ENCODE data around the gene SSUH2. TPM values are rescaled to one million over a fixed set of nuclear protein-coding genes. Genes with fewer than 3 reads are reported as not detected.
A peak's percentile ranks its signal among the peaks of the same experiment; 100 is the strongest.

SSUH2 gene
- total and polyA plus RNA-seq, 9 of the 15 experiments (the other 6 are each of a cell fraction or from before 2014, with no cell fraction given), result 0.04 to 0.17 (median 0.04) TPM; not detected in 6

GRCh38 chr3:8663177-8664061 lies 18.8 kb upstream of the SSUH2 start:
- H3K9me1 ChIP-seq (ENCODE audit: control insufficient read depth, insufficient read depth, low read length), result no peaks in the 10 kb centered on the region
- DNase-seq (ENCODE audit: extremely low read depth in 1 of 4, low spot score in 3 of 4) (peak; percentile 87 to 91 (median 90)), ATAC-seq (peak; percentile 97), FAIRE-seq (peak; percentile 89)
- no peak overlapping the region for H3K4me3 ChIP-seq
- no peaks in the 10 kb centered on the region for H3K9me3 ChIP-seq (replicated peaks; ENCODE audit: control insufficient read depth, insufficient read depth, low read depth, low read length)
- peak overlapping the region; percentile 34 for H3K4me2 ChIP-seq (ENCODE audit: insufficient read depth, low read length)
- peaks cover 3% of the 10 kb centered on the region; the same call in 1 of the 2 replicates for H4K20me1 ChIP-seq (replicated peaks; ENCODE audit: control insufficient read depth, insufficient read depth, low read length)
- no TSS peak for BruUV-seq (replicated peaks)
- ChIA-PET POLR2A (interaction anchor here (1.1 to 1.6 kb wide), 2 partner anchors 10 to 20 kb away, joined by 3 to 5 read pairs; no protein-coding TSS in a partner anchor), CTCF (ENCODE audit: low intra/inter-chr PET ratio) (interaction anchor here (1.2 to 1.7 kb wide), 2 partner anchors 404 to 639 kb away, joined by 4 to 5 read pairs; no protein-coding TSS in a partner anchor)
- no peaks in the 10 kb centered on the region for H3K36me3 ChIP-seq (ENCODE audit: control insufficient read depth, insufficient read depth, low read length)
- H3K4me1 ChIP-seq (replicated peaks in 1 of 2; ENCODE audit: control insufficient read depth in 2 of 2, insufficient read depth in 2 of 2, low read length in 2 of 2), result no peaks in the 10 kb centered on the region; a peak in 2 of 5 replicates
- peak overlapping the region; percentile 63; the same call in 1 of the 2 replicates for H2AFZ ChIP-seq (ENCODE audit: low read depth, low read length)
- H3K27me3 ChIP-seq (ENCODE audit: control insufficient read depth in 2 of 2, insufficient read depth in 2 of 2, low read length in 2 of 2), result peaks cover 9 to 42% of the 10 kb centered on the region in 2 experiments
- no peak overlapping the region for H3K9ac ChIP-seq (ENCODE audit: insufficient read depth in 1 of 2, low read depth in 2 of 2, low read length in 2 of 2)
- WGBS (ENCODE audit: insufficient coverage, low coverage, missing lambda C conversion rate), result 9% methylated on average over 12 of the region's 12 CpGs
- H3K27ac ChIP-seq (ENCODE audit: extremely low read depth, low read depth, low read length), result no peak overlapping the region
- in situ Hi-C loops (cut with MboI) (no loop called here), intact Hi-C loops (cut with micrococcal nuclease) (loop anchor here (5.0 kb wide), 2 partner anchors 104 to 404 kb away; partner anchors contain the start of gene OXTR)
- no peaks in the 10 kb centered on the region for H3K79me2 ChIP-seq (ENCODE audit: control insufficient read depth, insufficient read depth, low read length)
- TF ChIP-seq COPS2 (conservative IDR thresholded peaks at IDR 0.05) (no peak), TCF3 (CRISPR knock-in tag; IDR thresholded peaks at IDR 0.05) (0 out of 2 replicates have a peak, but pooled peaks have one; percentile 17), GTF2F1 (IDR thresholded peaks at IDR 0.05; ENCODE audit: low read depth, low read length) (no peak), MLX (CRISPR knock-in tag; conservative IDR thresholded peaks at IDR 0.05) (no peak), SMC3 (conservative IDR thresholded peaks at IDR 0.05; ENCODE audit: insufficient read depth, low read depth, low read length) (0 out of 2 replicates have a peak, but pooled peaks have one; percentile 31), ZNF740 (CRISPR knock-in tag; IDR thresholded peaks at IDR 0.05) (0 out of 2 replicates have a peak, but pooled peaks have one; percentile 30), ZNF740 (tag; IDR thresholded peaks at IDR 0.05) (no peak), PHF21A (IDR thresholded peaks at IDR 0.05; ENCODE audit: borderline replicate concordance, low read depth) (no peak), TEAD1 (CRISPR knock-in tag; IDR thresholded peaks at IDR 0.05) (peak in 1 of 2 experiments; percentile 57; a peak in 1 of 4 replicates), GABPB1 (CRISPR knock-in tag; IDR thresholded peaks at IDR 0.05) (no peak), TEAD2 (tag; IDR thresholded peaks at IDR 0.05) (peak; percentile 59; the same call in 1 of the 2 replicates), TEAD4 (IDR thresholded peaks at IDR 0.05; ENCODE audit: low read length) (peak; percentile 62; the same call in 1 of the 2 replicates), TEAD4 (CRISPR knock-in tag; IDR thresholded peaks at IDR 0.05; ENCODE audit: borderline replicate concordance) (no peak)
- TF ChIP-seq, protein P1, sequence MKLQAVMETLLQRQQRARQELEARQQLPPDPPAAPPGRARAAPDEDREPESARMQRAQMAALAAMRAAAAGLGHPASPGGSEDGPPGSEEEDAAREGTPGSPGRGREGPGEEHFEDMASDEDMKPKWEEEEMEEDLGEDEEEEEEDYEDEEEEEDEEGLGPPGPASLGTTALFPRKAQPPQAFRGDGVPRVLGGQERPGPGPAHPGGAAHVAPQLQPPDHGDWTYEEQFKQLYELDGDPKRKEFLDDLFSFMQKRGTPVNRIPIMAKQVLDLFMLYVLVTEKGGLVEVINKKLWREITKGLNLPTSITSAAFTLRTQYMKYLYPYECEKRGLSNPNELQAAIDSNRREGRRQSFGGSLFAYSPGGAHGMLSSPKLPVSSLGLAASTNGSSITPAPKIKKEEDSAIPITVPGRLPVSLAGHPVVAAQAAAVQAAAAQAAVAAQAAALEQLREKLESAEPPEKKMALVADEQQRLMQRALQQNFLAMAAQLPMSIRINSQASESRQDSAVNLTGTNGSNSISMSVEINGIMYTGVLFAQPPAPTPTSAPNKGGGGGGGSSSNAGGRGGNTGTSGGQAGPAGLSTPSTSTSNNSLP (IDR thresholded peaks at IDR 0.05; ENCODE audit: borderline replicate concordance, low read depth, low read length), result 0 out of 2 replicates have a peak, but pooled peaks have one; percentile 19

Data from K562 (cell line).